Activated naive CD4-positive, alpha-beta T cell treated with Interleukin-2 at 50 U/mL for 16 hours (primary cell): ENCODE measurements around the gene SLC6A11.

Experiments
- DNase-seq: peaks from one replicate; pipeline ENCODE4 v3.0.0-alpha.2; 2020

Gene SLC6A11

DNA sequence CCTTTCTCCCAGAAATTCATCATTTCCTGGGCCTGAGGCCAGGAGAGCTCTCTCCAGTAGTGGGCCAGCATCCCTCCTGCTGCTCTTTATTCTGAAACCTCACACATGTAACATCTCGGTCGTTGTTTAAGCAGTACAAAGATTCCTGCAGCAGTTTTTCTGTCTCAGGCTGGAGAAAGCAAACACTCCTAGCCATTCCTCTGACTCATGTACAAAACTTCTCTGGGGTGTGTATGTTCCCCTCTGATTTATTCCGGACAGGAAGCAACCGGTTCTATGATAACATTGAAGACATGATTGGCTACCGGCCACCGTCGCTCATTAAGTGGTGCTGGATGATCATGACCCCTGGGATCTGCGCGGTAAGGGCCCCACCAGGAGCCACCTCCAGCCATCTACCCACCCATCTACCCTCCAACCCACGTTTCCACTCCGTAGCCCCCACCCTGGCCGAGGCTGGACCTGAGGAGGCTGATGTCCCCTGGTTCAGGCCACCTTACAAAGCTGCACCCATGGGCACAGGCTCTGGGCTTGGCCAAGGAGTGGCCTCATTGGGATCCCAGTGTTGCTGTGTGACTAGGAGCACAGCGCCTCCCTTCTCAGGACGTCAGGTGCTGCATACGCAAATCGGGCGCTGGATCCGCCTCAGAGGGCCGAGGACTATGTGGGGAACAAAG, 117.9 kb downstream of the SLC6A11 start:
- no peak for DNase-seq

DNA sequence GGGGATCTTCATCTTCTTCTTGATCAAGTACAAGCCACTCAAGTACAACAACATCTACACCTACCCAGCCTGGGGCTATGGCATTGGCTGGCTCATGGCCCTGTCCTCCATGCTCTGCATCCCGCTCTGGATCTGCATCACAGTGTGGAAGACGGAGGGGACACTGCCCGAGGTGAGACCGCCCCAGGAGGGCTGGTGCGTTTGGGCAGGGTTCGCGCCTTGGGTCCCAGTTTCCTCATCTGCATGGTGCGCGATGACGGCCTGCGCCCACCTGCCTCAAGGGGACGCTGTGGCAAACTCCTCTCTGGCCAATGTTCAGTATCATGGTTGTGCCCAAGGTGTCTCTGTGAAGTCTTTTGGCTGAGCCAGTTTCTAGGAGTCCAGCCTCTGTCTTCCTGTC, 119.0 kb downstream of the SLC6A11 start:
- DNase-seq, result no peak

DNA sequence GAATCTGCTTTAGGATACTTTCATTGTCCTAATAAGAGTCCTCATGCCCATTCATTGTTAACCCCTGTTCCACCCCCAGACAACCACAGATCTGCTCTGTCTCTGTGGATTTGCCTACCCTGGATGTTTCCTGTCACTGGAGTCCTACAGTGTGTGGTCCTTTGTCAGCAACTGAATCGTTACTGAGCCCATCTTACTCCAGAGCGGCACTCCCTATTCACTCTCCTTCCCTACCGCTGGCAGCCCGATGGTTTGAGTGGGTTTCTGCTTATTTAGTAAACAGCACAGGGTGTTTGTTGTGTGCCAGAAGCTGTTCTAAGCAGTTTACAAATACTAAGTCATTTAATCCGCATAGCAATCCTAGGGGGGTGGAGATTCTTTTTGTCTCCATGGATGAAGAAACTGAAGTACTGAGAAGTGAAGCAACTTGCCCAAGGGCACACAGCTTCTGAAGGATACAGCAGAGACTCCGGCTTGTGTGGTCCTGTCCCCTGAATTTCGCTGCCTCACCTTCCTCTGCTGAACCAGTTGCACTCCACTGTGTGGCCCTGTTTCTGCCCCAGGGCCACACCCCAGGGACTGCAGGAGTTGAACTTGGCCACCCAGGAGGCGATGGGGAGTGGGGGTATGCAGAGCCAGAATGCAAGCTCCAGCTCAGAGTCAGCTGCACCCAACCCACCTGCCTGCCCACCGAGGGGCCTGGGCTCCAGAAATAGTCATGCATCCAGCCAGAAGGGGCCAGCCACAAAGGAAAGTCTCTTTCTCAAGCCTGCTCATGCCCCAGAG, 120.0 kb downstream of the SLC6A11 start:
- no peak for DNase-seq

DNA sequence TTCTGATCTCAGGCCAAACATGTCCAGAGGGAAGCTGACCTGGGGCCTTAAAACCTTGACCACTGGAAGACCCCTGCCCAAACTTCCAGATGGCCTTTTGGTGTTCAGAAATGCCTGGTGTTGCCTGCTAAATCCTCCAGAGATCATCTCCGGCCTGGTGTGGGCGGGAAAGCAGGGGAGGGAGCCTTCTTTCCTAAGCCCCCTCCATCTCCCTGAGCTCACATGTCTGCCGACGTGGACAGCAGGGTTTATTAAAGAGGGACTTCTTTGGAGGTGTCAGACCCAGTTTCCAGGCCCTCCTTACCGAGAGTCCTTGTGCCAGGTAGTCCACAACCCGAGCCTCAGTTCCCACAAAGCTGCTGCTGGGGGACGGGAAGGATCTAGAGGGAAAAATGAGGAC, 120.7 kb downstream of the SLC6A11 start:
- no peak for DNase-seq

DNA sequence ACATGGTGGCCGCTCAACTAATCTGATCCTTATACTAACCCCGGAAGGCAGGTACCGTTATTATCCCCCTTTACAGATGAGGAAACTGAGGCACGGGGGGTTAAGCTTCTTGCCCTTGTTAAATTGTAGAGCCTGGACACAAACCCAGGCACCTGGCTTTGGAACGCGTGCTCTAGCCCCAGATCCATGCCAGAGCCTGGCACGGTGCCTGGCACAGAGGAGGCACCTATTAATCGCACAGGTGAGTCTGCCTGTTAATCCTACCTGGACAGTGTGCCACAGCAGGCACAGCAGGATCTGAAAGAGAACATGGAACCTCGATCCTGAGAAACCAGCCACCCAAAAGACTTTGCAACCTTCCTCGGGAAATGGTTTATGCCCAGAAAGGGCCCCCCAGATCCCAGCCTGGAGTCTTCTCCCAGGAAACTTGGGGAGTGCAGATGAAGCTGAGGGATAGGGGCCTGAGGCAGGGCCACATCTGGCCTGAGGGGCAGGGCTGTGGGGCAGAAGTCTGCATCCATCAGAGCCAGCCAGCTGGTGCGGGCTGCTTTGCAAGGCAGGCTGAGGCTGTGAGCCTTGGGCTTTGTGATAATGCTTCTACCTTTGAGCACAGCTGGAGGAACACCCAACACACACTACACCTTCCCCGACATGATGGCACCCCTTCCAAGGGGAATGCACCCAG, 121.3 kb downstream of the SLC6A11 start:
- DNase-seq, result no peak

DNA sequence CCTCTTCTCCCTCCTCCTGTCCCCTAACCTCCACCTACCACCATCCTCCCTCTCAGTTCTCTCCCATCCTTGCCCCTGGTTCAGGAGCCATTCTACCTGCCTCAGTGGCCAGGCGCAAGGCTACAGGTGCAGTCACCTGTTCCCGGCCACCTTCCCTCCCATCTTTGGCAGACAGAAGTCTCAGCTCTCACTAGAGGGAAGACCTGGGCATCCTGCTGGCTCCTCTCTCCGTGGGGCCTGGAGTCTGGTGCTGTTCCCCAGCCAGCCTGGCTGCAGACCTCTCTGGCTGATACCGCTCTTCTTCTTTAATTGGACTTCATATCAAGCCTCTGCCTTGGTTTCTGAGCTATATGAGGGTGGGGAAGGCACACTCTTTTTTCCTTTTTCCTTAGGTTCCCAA, 123.5 kb downstream of the SLC6A11 start:
- no peak for DNase-seq

DNA sequence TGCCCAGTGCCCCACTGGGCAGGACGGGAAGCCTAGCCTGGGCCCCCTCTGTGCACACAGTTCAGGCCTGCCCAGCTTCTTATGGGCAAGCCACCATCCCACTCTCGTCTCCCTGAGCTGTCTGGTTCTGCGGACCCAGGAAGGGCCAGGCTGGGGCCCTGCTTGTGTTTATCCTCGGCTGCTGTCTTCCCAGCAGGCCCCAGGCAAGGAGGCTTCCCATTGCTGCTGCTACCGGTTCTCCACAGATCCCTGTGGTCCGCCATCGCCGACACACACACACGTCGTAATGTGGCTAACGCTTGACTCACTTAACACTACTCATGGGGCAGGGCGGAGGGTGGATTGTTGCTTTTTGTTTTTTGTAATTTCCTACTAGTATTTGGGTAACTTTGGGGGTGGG, 124.1 kb downstream of the SLC6A11 start:
- DNase-seq, result no peak

DNA sequence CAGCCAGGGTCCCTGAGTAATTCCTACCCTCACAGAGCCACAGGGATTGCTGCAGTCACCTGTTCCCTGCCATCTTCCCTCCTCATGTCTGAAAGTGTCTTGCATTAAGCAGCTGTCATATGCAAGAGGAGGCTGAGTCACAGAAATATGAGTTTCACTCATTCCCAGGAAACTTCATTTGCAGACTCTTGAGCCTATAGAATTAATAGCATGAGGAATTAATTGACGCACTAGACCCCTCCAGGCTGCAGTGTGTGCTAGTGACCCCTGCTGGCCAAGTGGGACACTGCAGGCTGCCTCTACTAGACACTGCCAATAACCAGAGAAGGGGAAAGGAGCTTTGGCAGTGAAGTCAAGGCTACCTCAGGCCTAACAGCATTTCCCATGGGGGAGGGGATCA, 125.9 kb downstream of the SLC6A11 start:
- DNase-seq, result peak; percentile 15

DNA sequence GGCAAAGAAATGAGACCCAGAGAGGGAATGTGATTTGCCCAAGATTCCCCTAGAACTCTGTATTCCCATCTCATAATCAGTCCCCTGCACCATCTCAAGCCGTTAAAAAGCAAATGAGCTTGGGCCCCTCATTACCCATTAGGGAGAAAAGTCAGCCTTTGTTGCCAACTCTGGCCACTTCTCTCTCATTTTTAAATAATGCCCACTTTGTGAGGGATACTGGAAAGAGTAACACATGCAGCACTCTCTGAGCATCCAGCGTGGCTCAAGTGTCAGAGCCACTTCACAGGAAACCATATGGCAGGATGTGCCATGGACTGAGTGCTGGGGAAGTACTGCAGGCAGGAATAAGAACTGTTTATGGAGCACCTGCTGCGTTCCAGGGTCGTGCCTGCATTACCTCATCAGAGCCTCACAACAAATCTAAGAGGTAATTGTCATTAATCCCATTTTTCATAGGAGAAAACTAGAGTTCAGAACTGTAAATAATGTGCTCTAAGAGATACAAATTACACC, 126.7 kb downstream of the SLC6A11 start:
- DNase-seq, result no peak

DNA sequence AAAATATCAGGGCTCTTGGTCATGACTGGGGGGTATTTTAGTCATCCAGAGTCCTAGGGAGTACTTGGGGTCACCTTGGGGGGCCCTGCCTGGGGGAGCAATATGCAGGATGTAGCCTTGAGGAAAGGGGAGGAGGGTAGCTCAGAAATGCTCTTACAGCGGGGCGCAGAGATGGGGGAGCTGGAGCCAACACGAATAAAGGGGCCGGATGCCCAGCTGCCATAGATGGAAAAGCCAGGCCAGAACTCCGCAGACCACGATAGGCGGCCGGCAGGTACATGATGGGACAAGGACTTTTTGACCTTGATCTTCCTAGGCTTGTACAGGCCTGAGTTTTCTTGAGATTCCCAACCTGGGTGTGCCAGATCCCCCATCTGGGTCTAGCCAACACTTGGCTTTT, 128.8 kb downstream of the SLC6A11 start:
- DNase-seq, result no peak

DNA sequence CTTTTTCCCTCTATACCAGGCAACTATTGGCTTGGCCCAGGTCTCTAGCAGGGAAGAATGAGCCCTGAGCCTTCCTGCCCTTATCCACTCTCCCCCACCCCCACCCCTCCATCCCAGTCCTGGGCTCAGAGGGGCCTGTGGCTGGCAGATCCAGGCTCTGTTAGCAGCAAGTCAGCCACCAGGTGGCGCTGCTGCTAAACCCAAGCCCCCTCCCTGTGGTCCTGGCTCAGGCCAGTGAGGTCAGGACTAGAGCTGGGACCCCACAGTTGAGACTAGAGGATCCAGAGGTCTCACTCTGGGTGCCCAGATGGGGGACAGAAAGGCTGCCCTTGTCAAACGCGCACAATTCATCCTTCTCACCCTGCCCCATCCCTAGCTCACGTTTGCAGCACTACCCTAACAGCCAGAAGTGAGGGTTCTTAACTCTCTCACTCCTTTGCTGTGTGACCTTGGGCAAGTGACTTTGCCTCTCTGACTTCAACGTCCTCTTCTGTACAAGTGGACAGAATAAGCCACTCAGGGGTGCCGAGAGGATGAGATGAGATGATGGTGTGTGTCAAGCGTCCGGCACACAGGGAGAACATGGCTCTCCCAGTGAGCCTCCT, 129.8 kb downstream of the SLC6A11 start:
- DNase-seq, result peak; percentile 33

DNA sequence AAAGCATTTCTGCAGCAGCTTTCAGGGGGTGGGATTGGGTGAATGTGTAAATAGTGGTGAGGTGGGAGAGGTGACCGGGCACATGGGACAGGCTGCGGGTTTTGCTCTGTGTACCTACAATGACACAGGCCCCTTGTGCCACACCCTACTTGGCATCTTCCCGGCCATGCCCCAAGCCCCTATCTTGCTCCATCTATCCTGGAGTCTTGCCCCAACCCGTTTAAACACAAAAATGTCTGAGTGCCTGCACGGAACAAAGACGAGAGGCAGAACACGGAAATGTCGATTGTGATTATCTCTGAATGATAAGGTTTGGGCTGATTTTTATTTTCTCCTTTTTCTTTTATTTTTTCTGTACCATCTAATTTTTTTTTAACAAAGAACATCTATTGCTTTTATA, 130.5 kb downstream of the SLC6A11 start:
- DNase-seq, result no peak

DNA sequence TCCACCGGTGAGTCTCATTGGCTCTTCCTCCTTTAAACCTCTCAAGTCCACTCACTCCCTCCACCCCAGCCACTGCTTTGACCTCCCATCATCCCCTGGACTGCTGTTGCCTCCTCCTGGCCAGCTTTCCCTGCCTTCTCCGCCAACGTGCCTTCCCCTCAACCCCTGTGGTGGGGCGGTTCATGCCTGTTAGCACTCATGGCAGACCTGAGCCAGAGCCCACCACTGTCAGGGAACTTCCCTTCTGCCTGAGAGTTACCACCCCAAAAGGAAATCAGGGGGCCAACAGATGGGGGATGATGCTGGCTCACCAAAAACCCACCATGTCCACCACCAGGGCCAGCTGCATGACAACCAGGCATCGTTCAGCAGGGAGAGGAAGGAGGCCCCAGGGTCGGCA, 132.3 kb downstream of the SLC6A11 start:
- DNase-seq, result no peak

DNA sequence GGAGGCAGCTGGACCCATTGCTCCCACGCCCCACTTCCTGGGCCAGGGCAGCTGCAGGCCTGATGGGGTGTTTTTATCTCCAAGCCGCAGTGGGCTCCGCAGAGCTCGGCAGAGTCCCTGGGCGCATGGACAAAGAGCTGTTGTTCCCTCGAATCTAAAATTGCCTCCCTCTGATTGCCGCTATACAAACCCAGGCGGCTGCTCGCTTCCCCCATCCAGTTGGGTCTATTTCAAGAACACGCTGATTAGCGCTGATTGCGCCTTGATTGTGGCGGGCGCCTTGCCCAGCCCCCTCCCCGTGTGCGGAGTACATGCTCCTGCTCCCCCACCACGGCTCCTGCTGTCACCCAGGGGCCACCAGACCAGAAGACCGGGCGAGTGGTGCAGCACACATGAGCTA, 133.2 kb downstream of the SLC6A11 start:
- DNase-seq, result no peak

DNA sequence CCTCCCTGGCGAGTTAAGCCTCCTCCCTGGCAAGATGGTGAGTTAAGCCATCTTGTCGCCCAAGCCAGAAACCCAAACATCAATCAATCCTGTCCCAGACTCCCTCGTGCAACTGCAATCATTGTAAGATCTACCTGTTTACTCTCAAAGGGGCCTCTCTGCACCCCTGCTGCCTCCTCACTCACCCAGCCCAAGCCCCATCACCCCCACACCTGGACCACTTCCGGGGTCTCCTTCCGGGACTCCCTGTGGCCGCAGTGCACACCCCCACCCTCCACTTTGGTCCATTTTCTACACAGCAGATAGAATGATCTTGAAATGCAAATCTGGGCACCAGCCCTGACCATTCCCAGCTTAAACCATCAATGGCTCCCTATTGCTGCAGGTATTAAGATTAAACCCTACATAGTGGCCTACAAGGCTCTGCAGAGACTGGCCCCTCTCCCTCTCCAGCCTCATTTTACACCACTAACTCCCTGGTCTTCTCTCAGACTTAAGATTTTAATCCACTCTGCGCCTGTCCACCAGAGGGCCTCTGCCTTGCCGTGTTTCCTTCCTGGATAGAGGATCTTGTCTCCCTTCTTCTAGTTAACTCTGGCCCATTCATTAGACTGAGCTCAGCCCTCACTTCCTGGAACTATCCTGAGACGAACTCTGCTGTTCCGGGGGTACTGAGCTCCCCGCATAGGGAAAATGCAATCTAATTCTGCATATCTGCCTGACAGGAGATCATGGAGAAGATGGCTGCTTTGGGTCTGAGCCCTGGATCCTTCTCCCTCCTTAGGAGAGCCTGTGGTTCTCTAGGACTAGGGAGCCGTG, 134.7 kb downstream of the SLC6A11 start:
- no peak for DNase-seq

DNA sequence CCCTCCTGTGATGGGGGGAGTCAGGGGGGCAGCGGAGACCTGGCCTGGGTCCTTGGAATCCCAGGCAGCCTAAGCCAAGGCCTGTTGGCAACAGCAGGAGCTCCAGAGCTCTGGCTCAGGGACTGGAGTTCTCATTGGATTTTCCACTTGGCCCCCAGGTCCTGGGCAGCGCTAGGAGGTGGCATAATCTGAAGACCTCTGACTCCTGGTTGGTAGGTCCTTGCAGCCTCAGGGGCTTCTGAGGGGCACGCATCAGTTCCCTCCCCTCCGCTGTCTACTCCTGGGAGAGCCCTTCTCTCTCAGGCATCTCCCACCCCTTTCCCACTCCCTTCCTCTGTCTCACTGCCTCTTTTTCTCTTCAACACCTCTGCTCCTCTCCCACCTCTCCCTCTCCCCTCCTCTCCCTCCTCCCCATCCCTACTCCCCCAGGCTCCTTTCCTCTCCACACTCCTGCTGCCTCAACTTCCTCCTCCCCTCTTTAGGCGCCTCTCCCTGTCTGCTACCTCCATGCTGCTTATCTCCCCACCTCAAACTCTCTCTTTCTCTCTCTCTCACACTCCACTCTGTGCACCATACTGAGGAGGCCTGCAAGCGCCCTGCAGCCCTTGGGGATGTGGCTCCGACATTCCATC, 135.4 kb downstream of the SLC6A11 start:
- no peak for DNase-seq

DNA sequence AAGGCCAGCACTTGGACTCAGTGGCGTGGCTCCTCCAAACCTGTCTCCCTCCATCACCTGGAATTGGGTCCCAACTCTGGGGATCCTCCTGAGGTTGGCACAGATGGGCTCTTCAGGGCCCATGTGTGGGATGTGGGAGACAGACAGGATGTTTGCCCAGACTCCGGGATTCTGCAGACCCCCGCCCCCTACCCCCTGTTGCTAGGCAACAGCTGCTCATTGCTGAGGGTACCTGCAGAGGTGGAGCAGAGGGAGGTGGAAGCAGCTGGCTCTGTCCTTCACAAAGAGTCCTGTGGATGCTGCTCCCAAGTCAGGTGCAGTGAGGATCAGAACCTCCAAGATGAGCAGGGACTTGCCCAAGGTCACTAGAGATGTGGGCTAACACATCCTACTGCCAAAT, 136.5 kb downstream of the SLC6A11 start:
- DNase-seq, result no peak

DNA sequence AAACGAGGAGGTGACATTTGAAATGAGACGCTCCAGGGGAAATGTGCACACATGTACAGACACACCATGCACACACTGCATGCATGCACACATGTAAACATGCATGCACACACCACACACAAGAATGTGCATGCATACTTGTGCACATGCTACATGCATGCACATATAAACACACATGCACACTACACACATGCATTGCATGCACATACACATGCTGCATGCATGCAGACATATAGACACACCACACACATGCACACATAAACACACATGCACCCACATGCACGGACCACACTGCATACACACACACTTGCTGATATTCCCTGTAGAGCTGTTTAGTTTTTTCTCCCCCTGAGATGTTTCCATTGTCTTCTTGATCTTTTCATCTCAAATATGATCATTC, 138.7 kb downstream of the SLC6A11 start:
- no peak for DNase-seq

DNA sequence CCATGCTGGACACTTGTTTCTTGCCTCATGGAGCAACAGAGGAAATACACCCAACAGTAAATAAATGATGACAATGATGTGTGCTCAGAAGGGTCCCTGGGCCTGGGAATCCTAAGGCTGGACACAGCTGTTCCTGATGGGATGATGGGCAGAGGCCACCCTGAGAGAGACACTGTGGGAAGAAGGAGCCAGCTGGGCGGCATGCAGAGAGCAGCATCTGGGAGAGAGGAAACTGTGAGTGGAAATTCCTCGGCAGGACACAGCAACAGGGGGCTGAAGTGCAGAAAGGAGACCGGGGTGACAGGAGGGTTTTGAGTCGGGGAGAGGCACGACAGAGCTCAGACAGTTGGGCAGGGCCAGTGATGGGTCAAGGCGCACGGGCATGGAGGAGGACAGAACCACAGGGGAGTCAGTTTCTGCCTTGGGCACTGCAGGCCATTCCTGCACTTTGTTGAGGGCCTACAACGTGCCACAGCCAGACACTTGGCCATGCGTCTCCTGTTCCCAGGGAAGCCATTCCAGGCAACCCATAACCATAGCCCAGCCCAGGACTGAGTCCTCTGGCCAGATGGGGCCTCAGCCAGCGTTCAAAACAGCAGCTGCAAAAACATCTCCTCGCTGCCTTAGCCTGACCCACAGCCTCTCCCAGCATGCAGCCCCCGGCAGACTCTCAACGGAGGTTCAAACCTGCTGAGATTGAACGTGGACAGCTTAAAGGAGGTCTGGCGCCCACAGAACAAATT, 139.9 kb downstream of the SLC6A11 start:
- DNase-seq, result no peak

DNA sequence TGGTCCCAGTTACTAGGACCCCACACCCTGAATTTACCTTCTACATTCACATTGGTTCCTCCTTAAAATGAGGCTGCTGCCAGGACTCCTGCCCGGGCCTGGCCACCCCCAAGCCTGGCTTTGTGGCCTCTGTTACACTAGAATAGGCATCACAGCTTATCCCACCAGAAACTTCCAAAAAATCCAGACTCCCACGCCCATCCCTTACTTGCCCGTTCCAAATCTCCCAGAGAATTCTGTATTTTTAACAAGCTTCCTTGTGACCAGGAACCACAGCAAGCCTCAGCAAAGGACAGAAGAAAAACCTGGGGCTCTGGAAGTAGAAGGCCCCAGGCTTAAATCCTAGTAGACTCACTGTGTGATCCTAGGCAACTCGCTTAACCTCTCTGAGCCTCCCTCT, 140.5 kb downstream of the SLC6A11 start:
- DNase-seq, result no peak

DNA sequence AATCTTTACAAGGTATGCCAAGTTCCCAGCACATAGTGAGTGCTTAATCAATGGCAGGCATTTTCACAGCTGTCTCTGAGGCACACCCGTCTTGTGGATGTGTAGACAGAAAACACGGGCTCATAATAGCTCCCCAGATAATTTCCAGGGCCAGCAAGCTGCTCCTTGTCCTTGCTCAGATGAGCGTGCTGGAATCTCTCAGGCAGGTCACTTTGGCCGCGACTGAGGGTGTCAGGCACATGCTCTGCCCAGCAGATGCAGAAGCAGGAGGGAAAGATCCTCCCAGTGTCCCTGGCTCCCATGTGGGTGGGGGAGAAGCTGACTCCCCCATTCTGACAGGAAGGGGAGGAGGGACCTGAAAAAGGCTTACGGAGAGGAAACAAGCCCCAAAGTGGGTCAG, 141.0 kb downstream of the SLC6A11 start:
- no peak for DNase-seq
